ENCODE data around the gene STK36. TPM values are rescaled to one million over a fixed set of nuclear protein-coding genes. Genes with fewer than 3 reads are reported as not detected.

STK36 gene
- total RNA-seq, 4 donors from 2014 or later = 34.5 to 73.6 (median 44.8) TPM

GRCh38 chr2:218642121-218642656 lies 29.7 kb upstream of the STK36 start:
- Histone ChIP-seq H3K4me3 (no peak overlapping the region), H3K9me3 (no peaks in the 10 kb centered on the region), H3K36me3 (peaks cover 0 to 60% (median 30%) of the 10 kb centered on the region in 4 donors), H3K27me3 (no peaks in the 10 kb centered on the region), H3K4me1 (no peaks in the 10 kb centered on the region), H3K27ac (no peak overlapping the region)
- intact Hi-C loops (cut with DNase I; ENCODE audit: low total_unique reads) = no loop called here
- DNase-seq = no peak
- in situ Hi-C loops (cut with MboI; ENCODE audit: low pct_ligation_motif_present in 1 of 4, low pct_unique_long_range_greater_than_20kb in 1 of 4, low sequenced_read_pairs in 3 of 4) = no loop called here
- TF ChIP-seq POLR2AphosphoS5 (IDR thresholded peaks at IDR 0.05) = no peak
- TF ChIP-seq POLR2A (IDR thresholded peaks at IDR 0.05) = no peak
- 92% methylated on average over 18 of the region's 18 CpGs; no CpG with 5 or more reads in 1 of the 2 donors for WGBS, 2 donors (ENCODE audit: low coverage in 1 of 2)

- intact Hi-C loops (cut with DNase I; ENCODE audit: low total_unique reads) = no loop called here
- TF ChIP-seq EP300 (IDR thresholded peaks at IDR 0.05; ENCODE audit: low read depth) (no peak), POLR2A (IDR thresholded peaks at IDR 0.05) (no peak), POLR2AphosphoS5 (IDR thresholded peaks at IDR 0.05) (no peak), CTCF (IDR thresholded peaks at IDR 0.05) (no peak)
- Histone ChIP-seq H3K4me1 (no peaks in the 10 kb centered on the region), H3K36me3 (peaks cover 0 to 55% (median 30%) of the 10 kb centered on the region in 4 donors), H3K27ac (no peak overlapping the region), H3K9me3 (no peaks in the 10 kb centered on the region), H3K27me3 (no peaks in the 10 kb centered on the region), H3K4me3 (no peak overlapping the region)
- in situ Hi-C loops (cut with MboI; ENCODE audit: low pct_ligation_motif_present in 1 of 4, low pct_unique_long_range_greater_than_20kb in 1 of 4, low sequenced_read_pairs in 3 of 4) = no loop called here
- no peak for DNase-seq
- 92% methylated on average over 17 of the region's 17 CpGs; no CpG with 5 or more reads in 1 of the 2 donors for WGBS, 2 donors (ENCODE audit: low coverage in 1 of 2)
Observed at GRCh38 chr2:218642786-218643185, 29.1 kb upstream of the STK36 start.

DNA sequence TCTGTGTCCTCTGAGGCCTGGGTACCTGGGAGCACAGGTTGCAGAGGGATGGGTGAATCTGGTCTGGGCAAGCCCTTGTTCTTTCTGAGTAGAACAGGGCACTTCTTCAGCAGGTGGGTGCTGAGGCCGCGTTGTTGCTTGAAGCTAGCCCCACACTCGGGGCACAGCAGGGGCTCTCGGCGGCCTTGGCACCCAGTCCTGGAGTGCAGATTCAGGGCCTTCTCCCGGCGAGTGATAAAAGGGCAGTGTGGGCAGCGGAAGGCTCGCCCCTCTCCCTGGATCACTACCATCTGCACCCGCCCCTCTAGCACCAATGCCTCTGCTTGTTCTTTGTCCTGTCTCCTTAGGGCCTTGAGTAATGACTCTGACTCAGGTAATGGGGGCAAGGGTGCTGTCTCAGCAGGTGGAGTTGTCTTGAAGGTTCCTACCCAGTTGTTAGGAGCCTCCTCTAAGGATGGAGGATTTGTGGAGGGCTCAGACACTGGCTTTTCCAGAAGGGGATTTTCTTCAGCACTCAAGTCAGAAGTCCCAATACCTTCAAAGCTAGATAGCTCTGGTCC lies 28.1 kb upstream of the STK36 start:
- Histone ChIP-seq H3K9me3 (no peaks in the 10 kb centered on the region), H3K4me3 (no peak overlapping the region), H3K4me1 (no peaks in the 10 kb centered on the region), H3K36me3 (peaks cover 0 to 49% (median 27%) of the 10 kb centered on the region in 4 donors), H3K27ac (no peak overlapping the region), H3K27me3 (no peaks in the 10 kb centered on the region)
- no peak for DNase-seq
- TF ChIP-seq POLR2AphosphoS5 (IDR thresholded peaks at IDR 0.05) (no peak), POLR2A (IDR thresholded peaks at IDR 0.05) (no peak), CTCF (IDR thresholded peaks at IDR 0.05) (no peak), EP300 (IDR thresholded peaks at IDR 0.05; ENCODE audit: low read depth) (no peak)
- 90% methylated on average over 10 of the region's 10 CpGs; no CpG with 5 or more reads in 1 of the 2 donors for WGBS, 2 donors (ENCODE audit: low coverage in 1 of 2)
- in situ Hi-C loops (cut with MboI; ENCODE audit: low pct_ligation_motif_present in 1 of 4, low pct_unique_long_range_greater_than_20kb in 1 of 4, low sequenced_read_pairs in 3 of 4) (no loop called here), intact Hi-C loops (cut with DNase I; ENCODE audit: low total_unique reads) (no loop called here)

DNA sequence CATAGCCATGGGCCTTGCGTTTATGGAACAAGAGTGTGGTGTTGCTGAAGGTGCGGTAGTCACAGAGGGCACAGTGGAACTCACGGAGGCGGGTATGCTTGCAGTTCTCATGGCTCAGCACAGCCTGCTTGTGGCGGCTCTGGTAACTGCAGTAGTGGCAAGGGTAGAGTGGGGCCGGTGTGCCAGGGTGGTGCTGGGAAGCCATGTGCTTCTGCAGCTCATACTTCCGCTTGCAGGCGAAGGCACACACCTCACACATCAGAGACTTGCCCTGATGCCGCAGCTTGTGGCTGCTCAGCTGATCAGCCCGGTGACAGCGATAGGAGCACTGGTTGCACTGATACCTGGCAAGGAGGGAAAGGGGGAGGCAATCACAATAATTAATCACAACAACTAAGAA lies 27.2 kb upstream of the STK36 start:
- H3K4me1 ChIP-seq = no peaks in the 10 kb centered on the region
- no peaks in the 10 kb centered on the region for H3K27me3 ChIP-seq
- in situ Hi-C loops (cut with MboI; ENCODE audit: low pct_ligation_motif_present in 1 of 4, low pct_unique_long_range_greater_than_20kb in 1 of 4, low sequenced_read_pairs in 3 of 4) (no loop called here), intact Hi-C loops (cut with DNase I; ENCODE audit: low total_unique reads) (no loop called here)
- 93% methylated on average over 10 of the region's 11 CpGs; no CpG with 5 or more reads in 1 of the 2 donors for WGBS, 2 donors (ENCODE audit: low coverage in 1 of 2)
- H3K9me3 ChIP-seq = no peaks in the 10 kb centered on the region
- peaks cover 0 to 53% (median 25%) of the 10 kb centered on the region in 4 donors for H3K36me3 ChIP-seq
- no peak for TF ChIP-seq EP300 (IDR thresholded peaks at IDR 0.05; ENCODE audit: low read depth)
- TF ChIP-seq POLR2A (IDR thresholded peaks at IDR 0.05) = no peak
- no peak for TF ChIP-seq POLR2AphosphoS5 (IDR thresholded peaks at IDR 0.05)
- TF ChIP-seq CTCF (IDR thresholded peaks at IDR 0.05) = no peak
- H3K27ac ChIP-seq = no peak overlapping the region
- no peak for DNase-seq
- no peak overlapping the region for H3K4me3 ChIP-seq

Data from transverse colon (tissue), 4 donors.